HCT116 (cell line): ENCODE results near the gene MYO3B. TPM values are rescaled to one million over a fixed set of nuclear protein-coding genes. Genes with fewer than 3 reads are reported as not detected.

Experiments
- ATAC-seq: fragments of 200-7000 bp; cut with Tn5 transposase; 2 replicates; pipeline ENCODE4 v1.9.1; 2020; ENCODE audit warnings: mild to moderate bottlenecking, moderate library complexity
- BruUV-seq: library from RNA; stranded (reverse); fragments of 400-500 nt; replicated peaks from 2 replicates; lab custom pipeline; 2021; lab: Mats Ljungman, UMichigan
- CTCF ChIA-PET: fragments of 300-600 bp; sonication (Branson Sonifier 250); formaldehyde crosslinking; loops from one replicate; lab custom pipeline; 2021; ENCODE audit warnings: antibody characterized with exemption; lab: Charles Lee
- POLR2A ChIA-PET: fragments of 300-600, 350-600 bp; sonication (Branson Sonifier 250); formaldehyde crosslinking; loops from one replicate; lab custom pipeline; 2021; ENCODE audit warnings: antibody characterized with exemption; lab: Charles Lee
- RAD21 ChIA-PET, 2 experiments: fragments of 300-600 bp; sonication (Branson Sonifier 250); formaldehyde crosslinking; loops; one replicate each; lab custom pipeline; 2023; ENCODE audit warnings: low total read pairs in 2 of 2; ENCODE audit not compliant: uncharacterized antibody in 2 of 2, unreplicated experiment in 2 of 2, low non-redundant PET in 1 of 2; lab: Charles Lee
- DNase-seq: peaks from one replicate; pipeline ENCODE4 v3.0.0-alpha.2; 2010; ENCODE audit warnings: low read depth, low spot score
- H2AFZ ChIP-seq: fragments of 200-600 bp; shearing (Covaris generic), sonication (generic); 2 replicates; pipeline ENCODE4 v1.6.1; 2017; ENCODE audit warnings: low read depth, mixed run types, mixed read lengths, antibody characterized with exemption, low read length; ENCODE audit not compliant: poor library complexity, severe bottlenecking
- H3K27ac ChIP-seq: 2 replicates; pipeline ENCODE4 v1.5.1; 2012; ENCODE audit warnings: low read depth, low read length
- H3K27me3 ChIP-seq: fragments of 200-600 bp; sonication (generic); 2 replicates; pipeline ENCODE4 v1.6.1; 2016; ENCODE audit warnings: mixed run types, low read length, mixed read lengths; ENCODE audit not compliant: insufficient read depth
- H3K36me3 ChIP-seq, 2 experiments: fragments of 200-500 bp in 1 of 2; fragments of 200-600 bp in 1 of 2; sonication (Bioruptor generic) in 1 of 2; sonication (generic) in 1 of 2; 2 replicates each; pipeline versions ENCODE4 v1.5.1 to v1.6.1; 2014 to 2016; ENCODE audit warnings: low read length in 2 of 2, inconsistent platforms in 1 of 2, mixed read lengths in 1 of 2, mixed run types in 1 of 2; ENCODE audit not compliant: insufficient read depth in 2 of 2, control insufficient read depth in 1 of 2
- H3K4me1 ChIP-seq, 2 experiments: fragments of 200-600 bp in 1 of 2; sonication (generic) in 1 of 2; 2 replicates each; pipeline versions ENCODE4 v1.5.1 to v1.6.1; 2012 to 2017; ENCODE audit warnings: low read length in 2 of 2, inconsistent platforms in 1 of 2, mild to moderate bottlenecking in 1 of 2, mixed read lengths in 1 of 2, mixed run types in 1 of 2, moderate library complexity in 1 of 2; ENCODE audit not compliant: insufficient read depth in 2 of 2, control insufficient read depth in 1 of 2
- H3K4me2 ChIP-seq: fragments of 200-600 bp; sonication (generic); 2 replicates; pipeline ENCODE4 v1.6.1; 2017; ENCODE audit warnings: mixed run types, low read length, mixed read lengths
- H3K4me3 ChIP-seq, 2 experiments: fragments of 200-600 bp in 1 of 2; sonication (generic) in 1 of 2; replicated peaks in 1 of 2; 2 replicates each; pipeline ENCODE4 v1.5.1; 2011 to 2016; ENCODE audit warnings: low read length in 2 of 2, control low read depth in 1 of 2, low read depth in 1 of 2, mild to moderate bottlenecking in 1 of 2, mixed read lengths in 1 of 2, mixed run types in 1 of 2
- H3K79me2 ChIP-seq: fragments of 200-600 bp; sonication (generic); 2 replicates; pipeline ENCODE4 v1.6.1; 2017; ENCODE audit warnings: mild to moderate bottlenecking, mixed run types, low read length, moderate library complexity, mixed read lengths; ENCODE audit not compliant: insufficient read depth
- H3K9ac ChIP-seq: fragments of 200-600 bp; sonication (generic); 2 replicates; pipeline ENCODE4 v1.6.1; 2016; ENCODE audit warnings: low read length, mixed read lengths
- H3K9me2 ChIP-seq: fragments of 200-600 bp; sonication (generic), shearing (Covaris generic); 2 replicates; pipeline ENCODE4 v1.6.1; 2017; ENCODE audit warnings: mixed run types, mild to moderate bottlenecking, moderate library complexity; ENCODE audit not compliant: insufficient read depth
- H3K9me3 ChIP-seq, 2 experiments: fragments of 200-500 bp in 1 of 2; fragments of 200-600 bp in 1 of 2; sonication (Bioruptor generic) in 1 of 2; sonication (generic) in 1 of 2; 2 replicates each; pipeline ENCODE4 v1.6.1; 2014 to 2017; ENCODE audit warnings: low read length in 2 of 2, mixed read lengths in 2 of 2, inconsistent platforms in 1 of 2, low read depth in 1 of 2, mild to moderate bottlenecking in 1 of 2, mixed run types in 1 of 2, moderate library complexity in 1 of 2; ENCODE audit not compliant: control insufficient read depth in 1 of 2, insufficient read depth in 1 of 2
- H4K20me1 ChIP-seq: fragments of 200-600 bp; sonication (generic), shearing (Covaris generic); 2 replicates; pipeline ENCODE4 v1.6.1; 2017; ENCODE audit warnings: mixed run types, mild to moderate bottlenecking, moderate library complexity; ENCODE audit not compliant: insufficient read depth
- CEBPB ChIP-seq: IDR thresholded peaks from 2 replicates; pipeline ENCODE4 v1.6.1; 2012; ENCODE audit warnings: low read depth
- EGR1 ChIP-seq: IDR thresholded peaks from 2 replicates; pipeline ENCODE4 v1.6.1; 2012; ENCODE audit warnings: low read depth
- ELF1 ChIP-seq: IDR thresholded peaks from 2 replicates; pipeline ENCODE4 v1.6.1; 2012; ENCODE audit warnings: low read depth, borderline replicate concordance
- EZH2phosphoT487 ChIP-seq: fragments of 200-600 bp; IDR thresholded peaks from 2 replicates; pipeline ENCODE4 v1.6.1; 2018; ENCODE audit warnings: antibody characterized with exemption, borderline replicate concordance
- FOSL1 ChIP-seq: IDR thresholded peaks from 2 replicates; pipeline ENCODE4 v1.6.1; 2012; ENCODE audit warnings: low read depth
- JUND ChIP-seq: IDR thresholded peaks from 2 replicates; pipeline ENCODE4 v1.6.1; 2012
- POLR2A ChIP-seq: IDR thresholded peaks from 2 replicates; pipeline ENCODE4 v1.7.0; 2011; ENCODE audit warnings: borderline replicate concordance; ENCODE audit not compliant: insufficient read depth, insufficient read length; ENCODE audit errors: extremely low read depth
- POLR2AphosphoS5 ChIP-seq: IDR thresholded peaks from 2 replicates; pipeline ENCODE4 v1.6.1; 2011; ENCODE audit warnings: mild to moderate bottlenecking, low read depth, low read length, moderate library complexity
- RAD21 ChIP-seq: IDR thresholded peaks from 2 replicates; pipeline ENCODE4 v1.6.1; 2012; ENCODE audit warnings: low read depth, mild to moderate bottlenecking
- SRF ChIP-seq: IDR thresholded peaks from 2 replicates; pipeline ENCODE4 v1.6.1; 2012; ENCODE audit warnings: low read depth
- TCF7L2 ChIP-seq: IDR thresholded peaks from 2 replicates; pipeline ENCODE4 v1.7.0; 2011; ENCODE audit warnings: borderline replicate concordance, inconsistent platforms; ENCODE audit not compliant: insufficient read depth, insufficient read length; ENCODE audit errors: extremely low read depth
- YY1 ChIP-seq: IDR thresholded peaks from 2 replicates; pipeline ENCODE4 v1.6.1; 2011; ENCODE audit warnings: low read length, low read depth, moderate library complexity, mild to moderate bottlenecking; ENCODE audit not compliant: insufficient replicate concordance; ENCODE audit errors: extremely low read depth
- ZFX ChIP-seq: fragments of 450-650 bp; IDR thresholded peaks from 2 replicates; pipeline ENCODE4 v1.6.1; 2017
- ZNF274 ChIP-seq: fragments of 200-500 bp; sonication (Bioruptor generic); IDR thresholded peaks from 2 replicates; pipeline ENCODE4 v1.6.1; 2014; ENCODE audit warnings: mild to moderate bottlenecking, low read depth, low read length, inconsistent platforms
- intact Hi-C: fragments of 100-400 bp; cut with micrococcal nuclease; formaldehyde crosslinking; loops from 2 replicates; pipeline ENCODE4 v1.10.0; 2022
- total RNA-seq: library from RNA; stranded (reverse); gene quantifications from one replicate; pipeline ENCODE4 v1.2.1, GENCODE V29; 2021; ENCODE audit not compliant: unreplicated experiment
- TF ChIP-seq, protein P1 (sequence below): IDR thresholded peaks from 2 replicates; pipeline ENCODE4 v1.6.1; 2012
- TF ChIP-seq, protein P2 (sequence below), 3 experiments: fragments of 200-600 bp in 1 of 3; sonication (generic) in 1 of 3; IDR thresholded peaks in 2 of 3; conservative IDR thresholded peaks in 1 of 3; 2 replicates each; pipeline ENCODE4 v1.5.1; 2012 to 2017; ENCODE audit warnings: low read depth in 2 of 3, low read length in 2 of 3, antibody characterized with exemption in 1 of 3, borderline replicate concordance in 1 of 3, control low read depth in 1 of 3, mild to moderate bottlenecking in 1 of 3, mixed read lengths in 1 of 3, mixed run types in 1 of 3, moderate library complexity in 1 of 3; ENCODE audit not compliant: insufficient read depth in 1 of 3
- TF ChIP-seq, protein P3 (sequence below): IDR thresholded peaks from 2 replicates; pipeline ENCODE4 v1.6.1; 2012; ENCODE audit warnings: low read depth
- TF ChIP-seq, protein P4 (sequence below): IDR thresholded peaks from 2 replicates; pipeline ENCODE4 v1.6.1; 2012

The MYO3B gene
- total RNA-seq, 1 experiment from 2014 or later: not detected

DNA sequence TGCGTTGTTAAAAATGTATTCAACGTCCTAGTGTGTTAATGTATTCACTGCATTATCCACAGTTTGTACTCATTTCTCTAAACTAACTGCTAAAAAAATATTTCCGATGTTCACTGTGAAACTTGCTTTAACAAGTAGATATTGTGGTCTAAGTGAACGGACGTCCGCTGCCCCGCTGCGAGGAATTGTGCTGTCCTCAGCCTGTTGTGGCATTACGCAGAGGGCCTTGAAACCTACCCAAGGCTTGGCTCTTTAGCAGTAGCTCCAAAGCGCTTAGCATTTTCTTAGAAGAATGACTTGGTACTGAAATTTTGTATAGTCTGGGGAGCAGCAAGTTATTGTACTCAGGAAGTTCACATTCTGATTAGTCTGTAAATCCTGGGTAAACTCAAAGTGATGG lies 400.7 kb downstream of the MYO3B start:
- no peaks in the 10 kb centered on the region for H3K36me3 ChIP-seq
- RAD21 ChIA-PET: no interaction called here
- no peaks in the 10 kb centered on the region for H3K9me3 ChIP-seq
- no peak overlapping the region for H2AFZ ChIP-seq
- no peaks in the 10 kb centered on the region for H3K79me2 ChIP-seq
- intact Hi-C loops: no loop called here
- no peak overlapping the region for H3K9ac ChIP-seq
- POLR2A ChIA-PET: no interaction called here
- no peak for TF ChIP-seq TCF7L2
- TF ChIP-seq, protein P1, sequence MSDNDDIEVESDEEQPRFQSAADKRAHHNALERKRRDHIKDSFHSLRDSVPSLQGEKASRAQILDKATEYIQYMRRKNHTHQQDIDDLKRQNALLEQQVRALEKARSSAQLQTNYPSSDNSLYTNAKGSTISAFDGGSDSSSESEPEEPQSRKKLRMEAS: no peak
- TF ChIP-seq POLR2AphosphoS5: no peak
- no peak for TF ChIP-seq FOSL1
- no peak for TF ChIP-seq EGR1
- no peak for TF ChIP-seq JUND
- TF ChIP-seq, protein P2, sequence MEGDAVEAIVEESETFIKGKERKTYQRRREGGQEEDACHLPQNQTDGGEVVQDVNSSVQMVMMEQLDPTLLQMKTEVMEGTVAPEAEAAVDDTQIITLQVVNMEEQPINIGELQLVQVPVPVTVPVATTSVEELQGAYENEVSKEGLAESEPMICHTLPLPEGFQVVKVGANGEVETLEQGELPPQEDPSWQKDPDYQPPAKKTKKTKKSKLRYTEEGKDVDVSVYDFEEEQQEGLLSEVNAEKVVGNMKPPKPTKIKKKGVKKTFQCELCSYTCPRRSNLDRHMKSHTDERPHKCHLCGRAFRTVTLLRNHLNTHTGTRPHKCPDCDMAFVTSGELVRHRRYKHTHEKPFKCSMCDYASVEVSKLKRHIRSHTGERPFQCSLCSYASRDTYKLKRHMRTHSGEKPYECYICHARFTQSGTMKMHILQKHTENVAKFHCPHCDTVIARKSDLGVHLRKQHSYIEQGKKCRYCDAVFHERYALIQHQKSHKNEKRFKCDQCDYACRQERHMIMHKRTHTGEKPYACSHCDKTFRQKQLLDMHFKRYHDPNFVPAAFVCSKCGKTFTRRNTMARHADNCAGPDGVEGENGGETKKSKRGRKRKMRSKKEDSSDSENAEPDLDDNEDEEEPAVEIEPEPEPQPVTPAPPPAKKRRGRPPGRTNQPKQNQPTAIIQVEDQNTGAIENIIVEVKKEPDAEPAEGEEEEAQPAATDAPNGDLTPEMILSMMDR (IDR thresholded peaks at IDR 0.05 in 2 of 3, conservative IDR thresholded peaks at IDR 0.05 in 1 of 3; ENCODE audit: borderline replicate concordance in 1 of 3, insufficient read depth in 1 of 3, low read depth in 2 of 3, low read length in 2 of 3): no peak
- no peak for TF ChIP-seq POLR2A
- TF ChIP-seq ZNF274: no peak
- no peak for TF ChIP-seq EZH2phosphoT487
- TF ChIP-seq CEBPB: no peak
- TF ChIP-seq ZFX: no peak
- TF ChIP-seq, protein P3, sequence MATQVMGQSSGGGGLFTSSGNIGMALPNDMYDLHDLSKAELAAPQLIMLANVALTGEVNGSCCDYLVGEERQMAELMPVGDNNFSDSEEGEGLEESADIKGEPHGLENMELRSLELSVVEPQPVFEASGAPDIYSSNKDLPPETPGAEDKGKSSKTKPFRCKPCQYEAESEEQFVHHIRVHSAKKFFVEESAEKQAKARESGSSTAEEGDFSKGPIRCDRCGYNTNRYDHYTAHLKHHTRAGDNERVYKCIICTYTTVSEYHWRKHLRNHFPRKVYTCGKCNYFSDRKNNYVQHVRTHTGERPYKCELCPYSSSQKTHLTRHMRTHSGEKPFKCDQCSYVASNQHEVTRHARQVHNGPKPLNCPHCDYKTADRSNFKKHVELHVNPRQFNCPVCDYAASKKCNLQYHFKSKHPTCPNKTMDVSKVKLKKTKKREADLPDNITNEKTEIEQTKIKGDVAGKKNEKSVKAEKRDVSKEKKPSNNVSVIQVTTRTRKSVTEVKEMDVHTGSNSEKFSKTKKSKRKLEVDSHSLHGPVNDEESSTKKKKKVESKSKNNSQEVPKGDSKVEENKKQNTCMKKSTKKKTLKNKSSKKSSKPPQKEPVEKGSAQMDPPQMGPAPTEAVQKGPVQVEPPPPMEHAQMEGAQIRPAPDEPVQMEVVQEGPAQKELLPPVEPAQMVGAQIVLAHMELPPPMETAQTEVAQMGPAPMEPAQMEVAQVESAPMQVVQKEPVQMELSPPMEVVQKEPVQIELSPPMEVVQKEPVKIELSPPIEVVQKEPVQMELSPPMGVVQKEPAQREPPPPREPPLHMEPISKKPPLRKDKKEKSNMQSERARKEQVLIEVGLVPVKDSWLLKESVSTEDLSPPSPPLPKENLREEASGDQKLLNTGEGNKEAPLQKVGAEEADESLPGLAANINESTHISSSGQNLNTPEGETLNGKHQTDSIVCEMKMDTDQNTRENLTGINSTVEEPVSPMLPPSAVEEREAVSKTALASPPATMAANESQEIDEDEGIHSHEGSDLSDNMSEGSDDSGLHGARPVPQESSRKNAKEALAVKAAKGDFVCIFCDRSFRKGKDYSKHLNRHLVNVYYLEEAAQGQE: no peak
- TF ChIP-seq YY1: no peak
- TF ChIP-seq RAD21: no peak
- no peak for TF ChIP-seq ELF1
- TF ChIP-seq SRF: no peak
- TF ChIP-seq, protein P4, sequence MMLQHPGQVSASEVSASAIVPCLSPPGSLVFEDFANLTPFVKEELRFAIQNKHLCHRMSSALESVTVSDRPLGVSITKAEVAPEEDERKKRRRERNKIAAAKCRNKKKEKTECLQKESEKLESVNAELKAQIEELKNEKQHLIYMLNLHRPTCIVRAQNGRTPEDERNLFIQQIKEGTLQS: no peak
- H3K27me3 ChIP-seq: no peaks in the 10 kb centered on the region
- CTCF ChIA-PET: no interaction called here
- ATAC-seq (no peak), DNase-seq (no peak)
- H3K4me1 ChIP-seq: no peaks in the 10 kb centered on the region
- H3K9me2 ChIP-seq: no peaks in the 10 kb centered on the region
- no TSS peak for BruUV-seq
- H3K27ac ChIP-seq: no peak overlapping the region
- no peak overlapping the region for H3K4me3 ChIP-seq
- no peaks in the 10 kb centered on the region; the same call in 1 of the 2 replicates for H4K20me1 ChIP-seq
- H3K4me2 ChIP-seq: no peak overlapping the region
